Nephron progenitor cell (in vitro differentiated cells): ENCODE results near the gene NTM.

Experiments used
- DNase-seq: peaks from one replicate; pipeline ENCODE4 v3.0.0; 2021
- H3K27ac Mint-ChIP-seq: 2 replicates; pipeline ENCODE4 v1.8.0; 2021; ENCODE audit warnings: mild to moderate bottlenecking, moderate library complexity, mixed read lengths
- H3K27me3 Mint-ChIP-seq: 2 replicates; pipeline ENCODE4 v1.8.0; 2021; ENCODE audit warnings: mild to moderate bottlenecking, low read depth, mixed read lengths; ENCODE audit not compliant: poor library complexity
- H3K36me3 Mint-ChIP-seq: 2 replicates; pipeline ENCODE4 v1.8.0; 2021; ENCODE audit warnings: low read depth, mixed read lengths
- H3K4me1 Mint-ChIP-seq: 2 replicates; pipeline ENCODE4 v1.8.0; 2021; ENCODE audit warnings: mixed read lengths
- H3K4me3 Mint-ChIP-seq: 2 replicates; pipeline ENCODE4 v1.8.0; 2021; ENCODE audit warnings: mild to moderate bottlenecking, moderate library complexity, mixed read lengths
- H3K9me3 Mint-ChIP-seq: 2 replicates; pipeline ENCODE4 v1.8.0; 2021; ENCODE audit warnings: mild to moderate bottlenecking, moderate library complexity, mixed read lengths
- CTCF ChIP-seq: fragments of 200-600 bp; sonication (generic); IDR thresholded peaks from 2 replicates; pipeline ENCODE4 v1.5.0; 2021; ENCODE audit warnings: antibody characterized with exemption

NTM gene

DNA sequence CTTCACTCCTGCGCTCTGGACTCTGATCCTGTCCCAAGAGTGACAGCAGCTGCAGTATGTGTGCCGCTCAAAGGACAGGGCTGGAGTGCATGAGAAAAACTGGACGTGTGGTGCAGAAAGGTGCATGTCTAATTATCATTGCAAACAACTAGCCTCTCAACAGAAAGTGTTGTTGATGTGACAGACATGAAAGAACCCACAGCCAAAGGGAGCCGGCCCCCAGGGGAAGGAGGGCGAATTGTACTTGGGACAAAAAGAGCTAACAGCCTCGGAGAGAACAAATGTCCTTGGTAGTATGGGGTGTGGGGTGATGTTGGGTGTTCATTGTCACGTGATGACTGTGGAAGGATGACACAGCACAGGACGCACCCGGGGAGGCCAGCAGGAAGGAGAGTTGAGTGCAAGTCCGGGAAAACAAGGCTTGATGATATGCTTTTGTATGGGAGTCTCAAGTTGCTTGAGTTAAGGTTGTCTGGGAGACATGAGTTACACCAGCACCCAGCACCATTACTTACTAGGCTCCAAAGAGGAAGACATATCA lies 325.5 kb downstream of the NTM start:
- no peak for DNase-seq
- peaks cover 63% of the 10 kb centered on the region for H3K27me3 Mint-ChIP-seq
- no peaks in the 10 kb centered on the region for H3K9me3 Mint-ChIP-seq
- H3K4me1 Mint-ChIP-seq, result peaks cover 51% of the 10 kb centered on the region
- TF ChIP-seq CTCF, result no peak
- H3K36me3 Mint-ChIP-seq, result no peaks in the 10 kb centered on the region
- no peak overlapping the region for H3K27ac Mint-ChIP-seq
- H3K4me3 Mint-ChIP-seq, result no peak overlapping the region

DNA sequence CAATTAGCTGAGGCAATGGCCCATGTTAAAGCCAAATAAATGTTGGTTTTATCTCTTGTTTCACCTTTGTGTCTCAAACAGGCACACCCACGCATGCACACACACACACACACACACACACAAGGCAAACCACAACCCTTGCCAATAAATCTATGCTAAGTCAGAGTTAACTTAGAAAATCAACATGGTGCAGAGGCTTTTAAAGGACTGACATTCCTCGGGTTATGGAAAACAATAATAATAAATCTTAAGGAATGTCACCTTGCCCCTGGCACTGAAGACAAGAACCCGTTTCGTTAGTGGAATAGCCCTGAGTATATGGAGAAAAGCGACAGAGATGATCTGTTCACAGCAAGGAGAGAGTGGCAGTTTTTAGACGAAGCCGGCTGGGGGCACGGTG lies 326.3 kb downstream of the NTM start:
- peaks cover 51% of the 10 kb centered on the region for H3K4me1 Mint-ChIP-seq
- DNase-seq, result no peak
- TF ChIP-seq CTCF, result no peak
- no peaks in the 10 kb centered on the region for H3K36me3 Mint-ChIP-seq
- no peaks in the 10 kb centered on the region for H3K9me3 Mint-ChIP-seq
- no peak overlapping the region for H3K27ac Mint-ChIP-seq
- peaks cover 59% of the 10 kb centered on the region for H3K27me3 Mint-ChIP-seq
- H3K4me3 Mint-ChIP-seq, result no peak overlapping the region

- peaks cover 12% of the 10 kb centered on the region for H3K27me3 Mint-ChIP-seq
- H3K27ac Mint-ChIP-seq, result no peak overlapping the region
- no peak for TF ChIP-seq CTCF
- DNase-seq, result no peak
- peaks cover 43% of the 10 kb centered on the region for H3K9me3 Mint-ChIP-seq
- peaks cover 11% of the 10 kb centered on the region for H3K36me3 Mint-ChIP-seq
- H3K4me3 Mint-ChIP-seq, result no peak overlapping the region
- H3K4me1 Mint-ChIP-seq, result no peaks in the 10 kb centered on the region
Observed at GRCh38 chr11:131703311-131703710, 332.9 kb downstream of the NTM start.

DNA sequence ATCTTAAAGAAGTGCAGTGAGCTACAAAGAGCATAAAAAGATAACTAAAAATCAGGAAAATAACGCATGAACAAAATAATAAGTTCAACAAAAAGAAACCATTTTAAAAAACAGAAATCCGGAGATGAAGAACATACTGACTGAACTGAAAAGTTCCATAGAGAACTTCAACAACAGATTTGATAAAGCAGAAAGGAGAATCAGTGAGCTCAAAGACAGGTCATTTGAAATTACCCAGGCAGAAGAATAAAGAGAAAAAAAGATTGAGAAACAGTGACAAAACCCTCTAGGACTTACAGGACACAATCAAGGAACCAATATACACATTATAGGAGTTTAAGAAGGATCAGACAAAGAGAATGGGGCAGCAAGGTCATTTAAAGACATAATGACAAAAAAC lies 334.3 kb downstream of the NTM start:
- no peak for DNase-seq
- peaks cover 11% of the 10 kb centered on the region for H3K36me3 Mint-ChIP-seq
- peaks cover 51% of the 10 kb centered on the region for H3K9me3 Mint-ChIP-seq
- peaks cover 8% of the 10 kb centered on the region for H3K27me3 Mint-ChIP-seq
- TF ChIP-seq CTCF, result no peak
- no peaks in the 10 kb centered on the region for H3K4me1 Mint-ChIP-seq
- H3K27ac Mint-ChIP-seq, result no peak overlapping the region
- no peak overlapping the region for H3K4me3 Mint-ChIP-seq

DNA sequence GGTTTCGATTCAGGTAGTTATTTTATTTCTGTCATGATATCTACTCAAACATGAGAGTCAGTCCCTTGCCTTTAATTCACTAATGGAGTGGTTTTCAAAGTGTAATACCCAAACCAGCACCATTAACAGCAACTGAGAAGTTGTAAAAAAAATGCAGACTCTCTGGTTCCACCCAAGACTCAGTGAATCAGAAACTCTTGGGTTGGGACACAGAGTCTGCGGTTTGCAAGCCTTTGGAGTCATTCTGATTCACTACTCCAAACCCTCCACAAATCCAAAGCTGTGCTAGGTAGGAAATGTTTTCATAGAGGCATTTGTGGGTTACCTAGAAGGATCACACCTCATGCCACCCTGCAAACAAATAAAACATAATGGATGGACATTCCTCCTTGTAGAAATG lies 340.1 kb downstream of the NTM start:
- H3K36me3 Mint-ChIP-seq, result peaks cover 5% of the 10 kb centered on the region
- H3K27me3 Mint-ChIP-seq, result peaks cover 11% of the 10 kb centered on the region
- peaks cover 49% of the 10 kb centered on the region for H3K9me3 Mint-ChIP-seq
- no peak overlapping the region for H3K4me3 Mint-ChIP-seq
- H3K4me1 Mint-ChIP-seq, result no peaks in the 10 kb centered on the region
- H3K27ac Mint-ChIP-seq, result no peak overlapping the region
- no peak for DNase-seq
- no peak for TF ChIP-seq CTCF

DNA sequence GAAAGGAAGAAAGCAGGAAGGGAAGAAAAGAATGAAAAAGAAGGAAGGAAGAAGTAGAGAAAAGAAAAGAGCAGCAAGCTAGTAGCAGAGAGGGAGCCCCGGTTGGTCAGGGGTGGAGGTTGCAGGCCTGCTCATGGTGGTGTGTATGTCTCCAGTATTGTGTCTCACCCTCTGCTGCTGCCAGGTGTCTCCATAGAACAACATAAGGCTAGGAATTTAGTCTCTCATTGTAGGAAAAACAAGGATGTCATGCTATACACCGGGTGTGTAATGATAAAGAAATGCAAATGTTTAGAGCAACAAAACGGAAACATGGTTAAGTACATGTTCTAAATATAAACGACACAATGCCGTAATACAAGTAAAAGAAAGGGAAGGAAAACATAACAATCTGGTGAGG lies 342.5 kb downstream of the NTM start:
- no peak for TF ChIP-seq CTCF
- no peak overlapping the region for H3K27ac Mint-ChIP-seq
- peaks cover 39% of the 10 kb centered on the region for H3K9me3 Mint-ChIP-seq
- no peak for DNase-seq
- no peaks in the 10 kb centered on the region for H3K36me3 Mint-ChIP-seq
- peaks cover 8% of the 10 kb centered on the region for H3K27me3 Mint-ChIP-seq
- H3K4me3 Mint-ChIP-seq, result no peak overlapping the region
- H3K4me1 Mint-ChIP-seq, result no peaks in the 10 kb centered on the region
